ENCODE data around the gene RAB6D. TPM values are rescaled to one million over a fixed set of nuclear protein-coding genes. Genes with fewer than 3 reads are reported as not detected.
"Not testable (repeated sequence)": the region's sequence is repeated elsewhere in the genome, so short reads cannot be mapped to it uniquely, and the experiment has no call there.

Gene RAB6D
- total RNA-seq, 2 experiments from 2014 or later: not detected

DNA sequence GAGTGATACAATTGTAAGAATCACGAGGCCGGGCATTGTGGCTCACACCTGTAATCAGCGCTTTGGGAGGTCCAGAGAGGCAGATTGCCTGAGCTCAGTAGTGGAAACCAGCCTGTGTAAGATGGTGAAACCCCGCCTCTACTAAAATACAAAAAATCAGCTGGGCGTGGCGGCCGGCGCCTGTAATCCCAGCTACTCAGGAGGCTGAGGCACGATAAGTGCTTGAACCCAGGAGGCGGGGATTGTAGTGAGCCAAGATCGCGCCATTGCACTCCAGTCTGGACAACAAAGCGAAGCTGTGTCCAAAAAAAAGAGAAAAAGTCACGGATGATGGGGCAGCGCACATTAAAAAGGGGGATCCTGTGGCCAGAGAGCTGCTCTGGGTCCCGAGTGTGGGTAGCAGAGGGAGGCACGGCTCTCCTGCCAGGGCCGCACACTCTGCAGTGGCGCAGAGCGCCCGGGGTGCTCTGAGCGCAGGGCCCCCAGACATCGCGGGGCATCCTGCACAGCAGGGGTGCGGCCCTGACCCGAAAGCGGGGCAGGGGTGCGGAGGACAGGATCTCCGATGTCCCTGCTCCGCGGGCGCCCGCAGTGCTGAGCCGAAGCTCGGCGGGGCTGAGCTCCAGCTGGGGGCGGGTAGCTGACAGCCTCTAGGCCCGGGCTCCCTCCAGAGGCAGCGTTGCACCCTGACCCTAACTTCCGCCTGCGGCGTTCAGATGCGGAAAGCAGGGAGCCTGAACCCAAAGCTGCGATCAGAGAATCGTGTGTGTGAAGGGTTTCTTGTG lies 30.4 kb upstream of the RAB6D start:
- Mint-ChIP-seq H3K4me1 (ENCODE audit: low read depth) (no peaks in the 10 kb centered on the region), H3K27ac (no peak overlapping the region), H3K36me3 (ENCODE audit: low read depth) (no peaks in the 10 kb centered on the region), H3K27me3 (peaks cover 12% of the 10 kb centered on the region), H3K4me3 (no peak overlapping the region), H3K9me3 (no peaks in the 10 kb centered on the region)
- TF ChIP-seq CTCF (IDR thresholded peaks at IDR 0.05): no peak
- CTCF ChIA-PET: interaction anchor here (0.6 kb wide), 1 partner anchor 328 kb away, joined by 3 read pairs; no protein-coding TSS in a partner anchor
- no peak overlapping the region for H3K4me3 ChIP-seq (ENCODE audit: low read length)
- POLR2A ChIA-PET: no interaction called here
- ATAC-seq (ENCODE audit: poor library complexity): no peak
- H3K9me3 ChIP-seq (ENCODE audit: control insufficient read depth in 1 of 2, insufficient read depth in 1 of 2, low read length in 2 of 2): no peaks in the 10 kb centered on the region
- peak in 2 of 14 experiments; percentile 6 to 16 for DNase-seq
- intact Hi-C loops (cut with DNase I, micrococcal nuclease): no loop called here
- H3K27me3 ChIP-seq (ENCODE audit: control insufficient read depth in 1 of 2, insufficient read depth in 2 of 2, low read length in 2 of 2): no peaks in the 10 kb centered on the region
- H3K27ac ChIP-seq (ENCODE audit: low read depth in 1 of 2, low read length in 2 of 2): no peak overlapping the region
- H3K4me1 ChIP-seq (ENCODE audit: insufficient read depth, low read length): no peaks in the 10 kb centered on the region
- H3K36me3 ChIP-seq (ENCODE audit: insufficient read depth, low read length): no peaks in the 10 kb centered on the region

- H3K4me3 ChIP-seq (ENCODE audit: low read length); intact Hi-C loops (cut with DNase I, micrococcal nuclease); H3K27ac ChIP-seq (ENCODE audit: low read depth in 1 of 2, low read length in 2 of 2); H3K4me3 Mint-ChIP-seq; ATAC-seq (ENCODE audit: poor library complexity); H3K9me3 Mint-ChIP-seq; DNase-seq; H3K36me3 Mint-ChIP-seq (ENCODE audit: low read depth); H3K9me3 ChIP-seq (ENCODE audit: control insufficient read depth in 1 of 2, insufficient read depth in 1 of 2, low read length in 2 of 2); H3K4me1 ChIP-seq (ENCODE audit: insufficient read depth, low read length); CTCF ChIA-PET; POLR2A ChIA-PET; H3K36me3 ChIP-seq (ENCODE audit: insufficient read depth, low read length); H3K27ac Mint-ChIP-seq; H3K4me1 Mint-ChIP-seq (ENCODE audit: low read depth); H3K27me3 ChIP-seq (ENCODE audit: control insufficient read depth in 1 of 2, insufficient read depth in 2 of 2, low read length in 2 of 2): not testable (repeated sequence)
- peaks cover 16% of the 10 kb centered on the region for H3K27me3 Mint-ChIP-seq
Measured at GRCh38 chr2:131391953-131392352, 28.0 kb upstream of the RAB6D start.

- H3K4me1 ChIP-seq (ENCODE audit: insufficient read depth, low read length); H3K4me1 Mint-ChIP-seq (ENCODE audit: low read depth); H3K27ac Mint-ChIP-seq; CTCF ChIA-PET; ATAC-seq (ENCODE audit: poor library complexity); H3K9me3 ChIP-seq (ENCODE audit: control insufficient read depth in 1 of 2, insufficient read depth in 1 of 2, low read length in 2 of 2); H3K4me3 ChIP-seq (ENCODE audit: low read length); H3K36me3 Mint-ChIP-seq (ENCODE audit: low read depth); POLR2A ChIA-PET; H3K36me3 ChIP-seq (ENCODE audit: insufficient read depth, low read length); H3K27me3 ChIP-seq (ENCODE audit: control insufficient read depth in 1 of 2, insufficient read depth in 2 of 2, low read length in 2 of 2); H3K9me3 Mint-ChIP-seq; DNase-seq; intact Hi-C loops (cut with DNase I, micrococcal nuclease); H3K4me3 Mint-ChIP-seq; H3K27ac ChIP-seq (ENCODE audit: low read depth in 1 of 2, low read length in 2 of 2): not testable (repeated sequence)
- H3K27me3 Mint-ChIP-seq: peaks cover 13% of the 10 kb centered on the region
Measured at GRCh38 chr2:131391471-131391870, 27.5 kb upstream of the RAB6D start.

GRCh38 chr2:131390495-131391130 lies 26.6 kb upstream of the RAB6D start:
- H3K4me3 ChIP-seq (ENCODE audit: low read length); H3K4me1 ChIP-seq (ENCODE audit: insufficient read depth, low read length); H3K27me3 ChIP-seq (ENCODE audit: control insufficient read depth in 1 of 2, insufficient read depth in 2 of 2, low read length in 2 of 2); H3K36me3 ChIP-seq (ENCODE audit: insufficient read depth, low read length); DNase-seq; H3K4me3 Mint-ChIP-seq; H3K9me3 ChIP-seq (ENCODE audit: control insufficient read depth in 1 of 2, insufficient read depth in 1 of 2, low read length in 2 of 2); H3K9me3 Mint-ChIP-seq; H3K27ac ChIP-seq (ENCODE audit: low read depth in 1 of 2, low read length in 2 of 2); POLR2A ChIA-PET; intact Hi-C loops (cut with DNase I, micrococcal nuclease); H3K36me3 Mint-ChIP-seq (ENCODE audit: low read depth); ATAC-seq (ENCODE audit: poor library complexity); CTCF ChIA-PET; H3K4me1 Mint-ChIP-seq (ENCODE audit: low read depth); H3K27ac Mint-ChIP-seq: not testable (repeated sequence)
- H3K27me3 Mint-ChIP-seq: peaks cover 19% of the 10 kb centered on the region

All from CD4-positive, alpha-beta T cell (primary cell).